HuH-7.5 (cell line): ENCODE data around the gene ATP1B2.
A peak's percentile ranks its signal among the peaks of the same experiment; 100 is the strongest.

Experiments
- DNase-seq: peaks from one replicate; pipeline ENCODE4 v3.0.0; 2011; ENCODE audit warnings: low spot score

The ATP1B2 gene

GRCh38 chr17:7685533-7686221 is 35.0 kb downstream of the ATP1B2 start:
- DNase-seq, result peak; percentile 71

- peak; percentile 44 for DNase-seq
Measured at GRCh38 chr17:7686222-7687071, 35.7 kb downstream of the ATP1B2 start.

GRCh38 chr17:7687072-7687907 is 36.6 kb downstream of the ATP1B2 start, which contains the start of gene TP53:
TP53 (minus strand) TSS chr17:7687490; CDS start chr17:7676594, 10,896 bp downstream.
- DNase-seq, result peak; percentile 59

- DNase-seq, result peak; percentile 79
Measured at GRCh38 chr17:7687908-7688807, 37.4 kb downstream of the ATP1B2 start, which contains the start of gene WRAP53. WRAP53 (plus strand) TSS chr17:7688477; CDS start chr17:7688649, 172 bp downstream.

- DNase-seq, result no peak
Measured at GRCh38 chr17:7688808-7689316, 38.1 kb downstream of the ATP1B2 start.

- DNase-seq, result no peak
Measured at GRCh38 chr17:7695586-7695985, 44.9 kb downstream of the ATP1B2 start.

GRCh38 chr17:7697828-7698588 is 47.3 kb downstream of the ATP1B2 start:
- no peak for DNase-seq

- no peak for DNase-seq
Measured at GRCh38 chr17:7700510-7700909, 49.8 kb downstream of the ATP1B2 start.

- DNase-seq, result no peak
Measured at GRCh38 chr17:7701681-7702080, 51.0 kb downstream of the ATP1B2 start.

GRCh38 chr17:7702776-7703175 is 52.0 kb downstream of the ATP1B2 start:
- DNase-seq, result no peak

GRCh38 chr17:7703584-7704479 is 53.1 kb downstream of the ATP1B2 start:
- DNase-seq, result no peak

- no peak for DNase-seq
Measured at GRCh38 chr17:7704601-7705268, 54.0 kb downstream of the ATP1B2 start, which contains the start of gene EFNB3. EFNB3 (plus strand) TSS chr17:7705202; CDS start chr17:7705599, 397 bp downstream.

- no peak for DNase-seq
Measured at GRCh38 chr17:7705269-7706255, 54.8 kb downstream of the ATP1B2 start.

GRCh38 chr17:7706631-7707354 is 56.1 kb downstream of the ATP1B2 start:
- DNase-seq, result no peak
